SJSA1 (cell line): Measurements from ENCODE around the gene GRID1. TPM values are rescaled to one million over a fixed set of nuclear protein-coding genes. Genes with fewer than 3 reads are reported as not detected.

Source experiments
- DNase-seq, 2 experiments: peaks; one replicate each; pipeline ENCODE4 v3.0.0-alpha.2; 2015 to 2020; ENCODE audit warnings: low spot score in 2 of 2, low read depth in 1 of 2
- H3K27ac ChIP-seq: fragments of 250-450 bp; sonication (Bioruptor Pico); 2 replicates; pipeline ENCODE4 v1.5.1; 2020; ENCODE audit warnings: mild to moderate bottlenecking, moderate library complexity
- H3K27me3 ChIP-seq: fragments of 250-450 bp; sonication (Bioruptor Pico); replicated peaks from 2 replicates; pipeline ENCODE4 v1.5.1; 2020; ENCODE audit warnings: mild to moderate bottlenecking, moderate library complexity
- H3K36me3 ChIP-seq: fragments of 250-450 bp; sonication (Bioruptor Pico); 2 replicates; pipeline ENCODE4 v1.5.1; 2020; ENCODE audit warnings: mild to moderate bottlenecking
- H3K4me1 ChIP-seq: fragments of 250-450 bp; sonication (Bioruptor Pico); replicated peaks from 2 replicates; pipeline ENCODE4 v1.6.1; 2021; ENCODE audit warnings: mild to moderate bottlenecking
- H3K4me3 ChIP-seq: fragments of 250-450 bp; sonication (Bioruptor Pico); 2 replicates; pipeline ENCODE4 v1.5.1; 2020; ENCODE audit warnings: mild to moderate bottlenecking
- H3K9me3 ChIP-seq: fragments of 250-450 bp; sonication (Bioruptor Pico); replicated peaks from 2 replicates; pipeline ENCODE4 v1.5.1; 2020; ENCODE audit warnings: mild to moderate bottlenecking
- total RNA-seq: library from RNA; depleted of rRNA; stranded (reverse); fragments of >200 nt; shearing (Covaris generic); gene quantifications from 2 replicates; pipeline ENCODE4 v1.2.3, GENCODE V29; 2014

Gene GRID1
- total RNA-seq, 1 experiment from 2014 or later = 0.05 TPM

- no peaks in the 10 kb centered on the region for H3K36me3 ChIP-seq
- no peaks in the 10 kb centered on the region for H3K4me1 ChIP-seq
- no peak for DNase-seq
These were observed 444.8 kb downstream of the GRID1 start for GRCh38 chr10:85921789-85922188.

DNA sequence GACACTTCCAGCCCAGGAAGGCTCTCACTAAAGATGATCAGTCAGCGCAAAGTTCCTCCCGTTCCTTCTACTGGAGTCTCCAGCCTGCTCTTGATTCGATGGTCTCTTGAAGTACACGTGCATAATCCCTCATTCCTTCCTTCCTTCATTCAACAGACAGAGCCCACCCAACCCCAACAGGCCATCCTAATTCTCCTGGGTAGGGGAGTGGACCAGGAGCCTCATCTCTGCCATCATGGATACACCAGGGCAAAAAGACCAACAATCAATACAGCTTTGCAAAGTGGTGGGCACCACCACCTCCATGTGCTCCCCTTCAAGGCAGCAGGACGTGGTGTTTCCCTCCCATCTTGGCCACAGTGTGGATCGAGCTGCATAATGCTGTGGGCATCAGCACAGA is 446.3 kb downstream of the GRID1 start:
- no peaks in the 10 kb centered on the region for H3K9me3 ChIP-seq
- H3K27ac ChIP-seq = no peak overlapping the region
- H3K27me3 ChIP-seq = no peaks in the 10 kb centered on the region
- no peak for DNase-seq
- no peaks in the 10 kb centered on the region for H3K36me3 ChIP-seq
- no peak overlapping the region for H3K4me3 ChIP-seq
- no peaks in the 10 kb centered on the region for H3K4me1 ChIP-seq

More at GRCh38 chr10:85921789-85922188, 444.8 kb downstream of the GRID1 start:
- no peaks in the 10 kb centered on the region for H3K27me3 ChIP-seq
- no peak overlapping the region for H3K27ac ChIP-seq
- no peaks in the 10 kb centered on the region for H3K9me3 ChIP-seq
- H3K4me3 ChIP-seq = no peak overlapping the region

DNA sequence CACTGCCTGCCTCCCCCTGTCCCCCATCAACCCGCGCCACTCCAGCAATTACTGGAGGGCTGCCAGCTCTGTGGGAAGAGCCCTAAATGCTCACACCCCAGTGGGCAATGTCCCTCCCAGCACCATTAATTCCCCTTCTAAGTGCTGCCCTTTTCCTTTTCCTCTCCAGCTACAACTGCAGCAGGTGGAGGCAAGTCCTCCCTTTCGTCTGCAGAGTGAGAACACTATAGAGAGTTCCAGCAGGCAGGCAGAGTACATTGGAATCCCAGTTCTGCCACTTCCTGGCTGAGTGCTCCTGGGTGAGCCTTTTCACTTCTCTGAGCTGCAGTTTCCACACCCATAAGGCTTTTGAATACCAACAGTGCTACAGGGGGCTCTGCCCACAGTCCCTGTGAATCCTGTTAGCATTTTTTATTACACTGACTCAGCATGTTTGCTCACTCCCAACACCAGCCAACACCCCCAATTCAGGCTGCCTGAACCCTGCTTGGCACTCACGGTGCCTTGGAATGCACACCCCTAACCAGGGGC is 447.0 kb downstream of the GRID1 start:
- Histone ChIP-seq H3K27me3 (no peaks in the 10 kb centered on the region), H3K36me3 (no peaks in the 10 kb centered on the region), H3K4me1 (no peaks in the 10 kb centered on the region), H3K4me3 (no peak overlapping the region), H3K27ac (no peak overlapping the region), H3K9me3 (no peaks in the 10 kb centered on the region)
- peak in 1 of 2 experiments; percentile 9 for DNase-seq

- Histone ChIP-seq H3K27ac (no peak overlapping the region), H3K27me3 (no peaks in the 10 kb centered on the region), H3K4me1 (no peaks in the 10 kb centered on the region), H3K4me3 (no peak overlapping the region), H3K36me3 (no peaks in the 10 kb centered on the region), H3K9me3 (no peaks in the 10 kb centered on the region)
- DNase-seq = no peak
These were observed 448.2 kb downstream of the GRID1 start for GRCh38 chr10:85918371-85918770.

- no peak overlapping the region for H3K27ac ChIP-seq
These were observed 449.0 kb downstream of the GRID1 start for GRCh38 chr10:85917601-85918000.

DNA sequence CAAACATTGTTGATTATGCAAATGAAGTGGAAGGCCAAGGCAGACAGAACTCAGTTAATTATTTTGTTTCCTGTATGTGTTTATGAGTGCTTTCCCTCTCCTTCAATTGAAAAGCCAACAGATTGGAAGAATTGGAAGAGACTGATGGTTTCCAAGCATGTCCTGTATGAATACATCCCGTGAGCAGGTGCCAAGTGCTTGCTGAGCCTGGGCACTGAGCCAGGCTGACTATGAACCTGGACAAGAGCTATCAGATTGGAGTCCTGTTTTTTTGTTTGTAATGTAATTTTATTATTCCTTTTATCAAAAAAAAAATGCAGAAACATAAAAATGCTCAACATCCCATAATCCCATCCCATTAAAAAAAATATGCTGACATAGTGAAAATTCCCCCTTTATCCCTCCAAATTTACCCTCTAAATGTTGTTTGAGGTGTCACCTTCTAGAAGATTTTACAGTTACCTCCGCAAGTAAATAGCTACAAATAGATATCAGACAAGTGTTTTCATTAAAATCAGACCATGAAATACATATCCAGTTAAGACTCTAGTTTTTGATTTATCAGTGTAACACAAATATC is 449.5 kb downstream of the GRID1 start:
- no peak overlapping the region for H3K27ac ChIP-seq
- DNase-seq = no peak
- H3K4me1 ChIP-seq = no peaks in the 10 kb centered on the region
- H3K9me3 ChIP-seq = no peaks in the 10 kb centered on the region
- no peaks in the 10 kb centered on the region for H3K36me3 ChIP-seq
- no peak overlapping the region for H3K4me3 ChIP-seq
- H3K27me3 ChIP-seq = no peaks in the 10 kb centered on the region

More at GRCh38 chr10:85917601-85918000, 449.0 kb downstream of the GRID1 start:
- Histone ChIP-seq H3K9me3 (no peaks in the 10 kb centered on the region), H3K4me3 (no peak overlapping the region), H3K4me1 (no peaks in the 10 kb centered on the region), H3K36me3 (no peaks in the 10 kb centered on the region), H3K27me3 (no peaks in the 10 kb centered on the region)
- no peak for DNase-seq

- no peaks in the 10 kb centered on the region for H3K4me1 ChIP-seq
- no peaks in the 10 kb centered on the region for H3K36me3 ChIP-seq
- H3K27ac ChIP-seq = no peak overlapping the region
- no peak for DNase-seq
- no peak overlapping the region for H3K4me3 ChIP-seq
- H3K9me3 ChIP-seq = no peaks in the 10 kb centered on the region
- H3K27me3 ChIP-seq = no peaks in the 10 kb centered on the region
These were observed 450.3 kb downstream of the GRID1 start for GRCh38 chr10:85916286-85916685.

DNA sequence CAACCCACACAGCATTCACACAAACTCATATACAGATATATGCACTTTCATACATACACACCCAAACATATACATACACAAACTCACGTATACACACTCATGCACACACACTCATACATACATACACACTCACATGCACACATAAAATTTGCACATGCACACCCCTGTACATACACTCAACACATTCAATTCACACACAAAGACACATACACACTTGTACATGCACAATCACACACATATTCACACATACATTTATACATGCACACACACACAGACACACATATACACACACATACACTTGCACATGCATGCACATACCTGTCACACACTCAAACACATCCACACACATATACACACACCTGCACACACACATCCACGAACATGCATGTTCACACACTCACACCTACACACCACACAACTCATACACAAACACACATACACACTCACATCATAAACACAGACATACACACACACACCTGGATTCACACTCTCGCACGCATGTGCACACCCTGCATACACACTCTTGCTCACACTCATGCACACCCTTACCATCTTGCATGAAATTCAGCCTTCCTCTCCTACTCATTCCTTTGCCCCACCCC is 451.2 kb downstream of the GRID1 start:
- Histone ChIP-seq H3K27ac (no peak overlapping the region), H3K36me3 (no peaks in the 10 kb centered on the region), H3K4me1 (no peaks in the 10 kb centered on the region), H3K4me3 (no peak overlapping the region), H3K27me3 (no peaks in the 10 kb centered on the region), H3K9me3 (no peaks in the 10 kb centered on the region)
- no peak for DNase-seq

DNA sequence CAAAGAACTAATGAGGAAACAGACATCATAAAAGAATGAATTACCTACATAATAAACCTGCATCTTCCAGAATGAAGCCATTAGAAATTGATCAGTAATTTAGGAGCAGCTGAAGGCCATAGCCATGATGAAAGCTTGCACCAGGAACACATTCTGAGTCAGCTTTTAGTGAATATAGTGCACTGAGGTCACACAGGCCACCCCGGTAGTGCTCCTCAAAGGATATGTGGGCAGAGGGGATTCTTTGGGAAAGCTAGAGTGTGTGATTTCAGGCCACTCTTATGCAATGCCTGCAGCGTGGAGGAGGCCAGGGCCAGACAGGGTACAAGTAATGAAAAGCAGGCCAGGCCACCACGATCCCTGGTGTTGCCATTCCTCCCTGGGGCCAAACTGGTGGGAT is 451.9 kb downstream of the GRID1 start:
- Histone ChIP-seq H3K4me1 (no peaks in the 10 kb centered on the region), H3K27ac (no peak overlapping the region), H3K36me3 (no peaks in the 10 kb centered on the region), H3K4me3 (no peak overlapping the region), H3K9me3 (no peaks in the 10 kb centered on the region), H3K27me3 (no peaks in the 10 kb centered on the region)
- no peak for DNase-seq

DNA sequence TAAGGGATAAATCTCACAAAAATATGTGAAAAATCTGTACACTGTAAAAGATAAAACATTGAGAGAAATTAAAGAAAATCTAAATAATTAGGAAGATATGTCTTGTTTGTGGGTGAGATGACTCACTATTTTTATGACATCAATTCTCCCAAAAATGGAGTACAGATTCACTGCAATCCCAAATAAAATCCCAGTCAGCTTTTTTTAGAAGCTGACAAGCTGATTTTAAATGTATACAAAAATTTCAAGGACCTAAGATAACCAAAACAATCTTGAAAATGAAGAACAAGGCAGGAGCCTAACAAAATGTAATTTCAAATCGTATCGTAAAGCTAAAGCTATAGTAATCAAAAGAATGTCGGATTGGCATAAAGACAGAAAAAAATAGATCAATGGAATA is 458.1 kb downstream of the GRID1 start:
- Histone ChIP-seq H3K27me3 (no peaks in the 10 kb centered on the region), H3K4me3 (no peak overlapping the region), H3K9me3 (no peaks in the 10 kb centered on the region), H3K27ac (no peak overlapping the region), H3K36me3 (no peaks in the 10 kb centered on the region), H3K4me1 (no peaks in the 10 kb centered on the region)
- DNase-seq = no peak

DNA sequence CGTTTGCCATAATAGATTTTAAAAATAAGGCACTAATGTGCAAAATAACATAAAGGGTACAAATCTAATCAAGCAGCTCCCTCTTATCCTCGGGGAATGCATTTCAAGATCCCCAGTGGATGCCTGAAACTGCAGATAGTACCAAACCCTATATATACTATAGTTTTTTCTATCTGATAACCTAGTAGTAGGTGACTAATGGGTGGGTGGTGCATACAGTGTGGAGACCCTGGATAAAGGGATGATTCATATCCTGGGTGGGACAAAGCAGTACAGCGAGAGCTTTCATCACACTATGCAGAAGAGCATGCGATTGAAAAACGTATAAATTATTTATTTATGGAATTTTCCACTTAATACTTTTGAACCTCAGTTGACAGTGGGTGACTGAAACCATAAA is 464.5 kb downstream of the GRID1 start:
- Histone ChIP-seq H3K27ac (no peak overlapping the region), H3K27me3 (no peaks in the 10 kb centered on the region), H3K9me3 (no peaks in the 10 kb centered on the region), H3K4me1 (no peaks in the 10 kb centered on the region), H3K4me3 (no peak overlapping the region), H3K36me3 (no peaks in the 10 kb centered on the region)
- DNase-seq = no peak

- no peaks in the 10 kb centered on the region for H3K36me3 ChIP-seq
- H3K4me1 ChIP-seq = no peaks in the 10 kb centered on the region
- H3K9me3 ChIP-seq = no peaks in the 10 kb centered on the region
- H3K27ac ChIP-seq = no peak overlapping the region
- H3K4me3 ChIP-seq = no peak overlapping the region
- H3K27me3 ChIP-seq = no peaks in the 10 kb centered on the region
- DNase-seq = no peak
These were observed 465.0 kb downstream of the GRID1 start for GRCh38 chr10:85901599-85901998.

DNA sequence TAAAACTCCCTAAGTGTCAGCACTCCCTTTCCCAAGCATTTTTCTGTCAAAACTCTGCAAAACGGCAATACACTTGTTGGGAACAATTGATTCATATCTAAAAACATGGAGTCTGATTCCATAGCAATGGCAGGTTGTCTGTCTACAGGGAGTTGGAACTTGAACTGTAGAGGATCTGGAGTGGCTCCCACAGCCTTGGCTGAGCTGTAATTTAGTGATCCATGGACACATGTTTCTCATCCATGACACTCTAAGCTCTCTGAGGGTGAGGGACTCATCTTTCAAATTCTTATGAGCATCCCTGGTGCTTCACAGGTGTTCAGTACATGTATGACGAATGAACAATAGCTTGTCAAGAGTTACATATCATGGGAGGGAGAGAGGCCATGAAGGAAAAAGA is 466.1 kb downstream of the GRID1 start:
- no peaks in the 10 kb centered on the region for H3K9me3 ChIP-seq
- H3K27me3 ChIP-seq = no peaks in the 10 kb centered on the region
- H3K4me3 ChIP-seq = no peak overlapping the region
- no peak for DNase-seq
- H3K36me3 ChIP-seq = no peaks in the 10 kb centered on the region
- no peaks in the 10 kb centered on the region for H3K4me1 ChIP-seq
- H3K27ac ChIP-seq = no peak overlapping the region

DNA sequence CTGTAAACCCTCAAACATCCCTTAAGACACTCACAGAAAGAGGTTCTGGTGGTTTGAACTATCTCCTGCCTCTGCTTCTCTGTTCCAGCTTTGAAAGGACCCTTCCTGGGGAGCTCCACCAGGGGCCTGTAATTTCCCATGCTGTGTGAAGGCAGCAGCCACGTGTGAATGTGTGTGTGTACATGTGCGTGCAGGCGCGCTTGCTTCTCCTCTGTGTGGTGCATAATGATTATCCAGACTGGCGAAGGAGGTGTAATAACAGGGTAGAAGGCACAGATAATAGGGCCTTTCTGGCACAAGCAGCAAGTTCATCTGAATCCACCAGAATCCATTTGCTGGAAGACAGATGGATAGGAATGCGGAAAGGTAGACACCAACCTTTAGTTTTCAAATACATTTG is 466.5 kb downstream of the GRID1 start:
- Histone ChIP-seq H3K4me1 (no peaks in the 10 kb centered on the region), H3K4me3 (no peak overlapping the region), H3K27ac (no peak overlapping the region), H3K36me3 (no peaks in the 10 kb centered on the region), H3K27me3 (no peaks in the 10 kb centered on the region), H3K9me3 (no peaks in the 10 kb centered on the region)
- DNase-seq = no peak

- Histone ChIP-seq H3K4me3 (no peak overlapping the region), H3K27me3 (no peaks in the 10 kb centered on the region), H3K4me1 (no peaks in the 10 kb centered on the region), H3K36me3 (no peaks in the 10 kb centered on the region), H3K27ac (no peak overlapping the region), H3K9me3 (no peaks in the 10 kb centered on the region; the same call in 1 of the 2 replicates)
- no peak for DNase-seq
These were observed 475.1 kb downstream of the GRID1 start for GRCh38 chr10:85891472-85891871.
